K562 (cell line): ENCODE results near the gene TDRD9. TPM values are rescaled to one million over a fixed set of nuclear protein-coding genes. Genes with fewer than 3 reads are reported as not detected.
A peak's percentile ranks its signal among the peaks of the same experiment; 100 is the strongest.

Source experiments
- ATAC-seq: fragments of 200-7000 bp; cut with Tn5 transposase; 3 replicates; pipeline ENCODE4 v1.9.1; 2020; ENCODE audit warnings: moderate library complexity
- BruUV-seq: library from RNA; stranded (reverse); fragments of 400-500 nt; replicated peaks from 2 replicates; lab custom pipeline; 2021; lab: Mats Ljungman, UMichigan
- CTCF ChIA-PET: fragments of 300-600 bp; formaldehyde crosslinking; extraction: SDS; loops from one replicate; lab custom pipeline; 2021; ENCODE audit warnings: low intra/inter-chr PET ratio; lab: Yijun Ruan, JAX
- POLR2A ChIA-PET: fragments of 300-600, 350-650 bp; sonication (Branson Sonifier 250); formaldehyde crosslinking; extraction: SDS; loops from one replicate; lab custom pipeline; 2021; ENCODE audit warnings: antibody characterized with exemption, inconsistent platforms; lab: Yijun Ruan, JAX
- DNase-seq, 4 experiments: peaks; one replicate each; pipeline versions ENCODE4 v3.0.0 to v3.0.0-alpha.2; 2011 to 2018; ENCODE audit warnings: low spot score in 3 of 4, mixed read lengths in 3 of 4; ENCODE audit errors: extremely low read depth in 1 of 4
- FAIRE-seq: peaks from 2 replicates; lab custom pipeline; 2011; peaks lifted over from hg19 to GRCh38; lab: Jason Lieb, UNC
- H2AFZ ChIP-seq: 2 replicates; pipeline ENCODE4 v1.6.0; 2011; ENCODE audit warnings: low read depth, low read length, control low read depth, inconsistent platforms
- H3K27ac ChIP-seq: fragments of 200-600 bp; 3 replicates; pipeline ENCODE4 v1.8.0; 2011; ENCODE audit warnings: low read depth, mild to moderate bottlenecking, control low read depth, inconsistent platforms, low read length, moderate library complexity, mixed read lengths; ENCODE audit errors: extremely low read depth
- H3K27me3 ChIP-seq, 2 experiments: fragments of 300-600 bp in 1 of 2; 2 replicates in 1 of 2; 3 replicates in 1 of 2; pipeline versions ENCODE4 v1.6.0 to v1.8.0; 2011; ENCODE audit warnings: inconsistent platforms in 2 of 2, low read length in 2 of 2, mild to moderate bottlenecking in 1 of 2, mixed read lengths in 1 of 2, moderate library complexity in 1 of 2; ENCODE audit not compliant: control insufficient read depth in 2 of 2, insufficient read depth in 2 of 2
- H3K36me3 ChIP-seq: fragments of 300-600 bp; 3 replicates; pipeline ENCODE4 v1.8.0; 2011; ENCODE audit warnings: mild to moderate bottlenecking, low read length, inconsistent platforms; ENCODE audit not compliant: control insufficient read depth, insufficient read depth
- H3K4me1 ChIP-seq, 2 experiments: fragments of 200-600 bp in 1 of 2; replicated peaks in 1 of 2; 2 replicates in 1 of 2; 3 replicates in 1 of 2; pipeline versions ENCODE4 v1.5.1 to v1.8.0; 2011; ENCODE audit warnings: inconsistent platforms in 2 of 2, low read length in 2 of 2, mild to moderate bottlenecking in 1 of 2, mixed read lengths in 1 of 2, moderate library complexity in 1 of 2; ENCODE audit not compliant: control insufficient read depth in 2 of 2, insufficient read depth in 2 of 2
- H3K4me2 ChIP-seq: 2 replicates; pipeline ENCODE4 v1.6.1; 2011; ENCODE audit warnings: low read length, control low read depth, inconsistent platforms, mixed read lengths; ENCODE audit not compliant: insufficient read depth
- H3K4me3 ChIP-seq: fragments of 200-600 bp; sonication (generic), shearing (Covaris generic); 2 replicates; pipeline ENCODE4 v1.5.1; 2016; ENCODE audit warnings: control low read depth, inconsistent platforms
- H3K79me2 ChIP-seq: fragments of 200-600 bp; 3 replicates; pipeline ENCODE4 v1.8.0; 2011; ENCODE audit warnings: low read length, inconsistent platforms; ENCODE audit not compliant: control insufficient read depth, insufficient read depth
- H3K9ac ChIP-seq, 2 experiments: 2 replicates each; pipeline versions ENCODE4 v1.6.0 to v1.6.1; 2011; ENCODE audit warnings: low read depth in 2 of 2, low read length in 2 of 2, control low read depth in 1 of 2, inconsistent platforms in 1 of 2, mild to moderate bottlenecking in 1 of 2, mixed read lengths in 1 of 2; ENCODE audit not compliant: insufficient read depth in 1 of 2
- H3K9me1 ChIP-seq: one replicate; pipeline ENCODE4 v1.6.0; 2011; ENCODE audit warnings: inconsistent platforms, mild to moderate bottlenecking, low read length, moderate library complexity; ENCODE audit not compliant: control insufficient read depth, insufficient read depth
- H3K9me3 ChIP-seq: replicated peaks from 2 replicates; pipeline ENCODE4 v1.5.1; 2011; ENCODE audit warnings: low read depth, low read length, inconsistent platforms; ENCODE audit not compliant: control insufficient read depth, insufficient read depth
- H4K20me1 ChIP-seq: replicated peaks from 2 replicates; pipeline ENCODE4 v1.6.1; 2011; ENCODE audit warnings: low read length, inconsistent platforms, mixed read lengths; ENCODE audit not compliant: control insufficient read depth, insufficient read depth
- CBFA2T3 ChIP-seq: fragments of 450-650 bp; IDR thresholded peaks from 2 replicates; pipeline ENCODE4 v1.6.1; 2017
- RBBP5 ChIP-seq: fragments of 200-600 bp; sonication (generic); IDR thresholded peaks from 2 replicates; pipeline ENCODE4 v1.6.1; 2012; ENCODE audit warnings: borderline replicate concordance, mild to moderate bottlenecking, low read length, control low read depth, inconsistent platforms; ENCODE audit not compliant: insufficient read depth, poor library complexity, severe bottlenecking
- ZFP36 ChIP-seq: fragments of 150-350 bp; IDR thresholded peaks from 2 replicates; pipeline ENCODE4 v1.6.1; 2018; ENCODE audit warnings: low read length, low read depth; ENCODE audit not compliant: partially characterized antibody
- WGBS: fragments of 100-300 bp; shearing (Covaris generic); methylation state at CpG from one replicate; pipeline ENCODE4 v1.1.6; 2016; ENCODE audit warnings: low coverage, mixed read lengths; ENCODE audit not compliant: insufficient coverage; ENCODE audit errors: missing lambda C conversion rate; 5-methylcytosine and 5-hydroxymethylcytosine counted together
- in situ Hi-C: fragments of 300-500 bp; cut with MboI; formaldehyde crosslinking; loops from 4 replicates; pipeline ENCODE4 v1.15.0; 2018; ENCODE audit warnings: inconsistent platforms, mixed read lengths
- intact Hi-C: fragments of 100-400 bp; cut with micrococcal nuclease; formaldehyde crosslinking; loops from 2 replicates; pipeline ENCODE4 v1.14.2; 2022
- polyA plus RNA-seq, 8 experiments: library from polyadenylated mRNA; depleted of rRNA in 4 of 8; stranded (reverse) in 5 of 8; unstranded in 3 of 8; fragments of >200 nt; fragmentation: Nextera tagmentation in 2 of 8; fragmentation: Illumina TruSeq in 1 of 8; extraction: Ambion mirVana in 2 of 8; extraction: Trizol in 1 of 8; gene quantifications; 2 replicates each; pipeline versions ENCODE4 v1.2.1 to v1.2.3, GENCODE V29; 2011 to 2014; ENCODE audit warnings: inconsistent platforms in 1 of 8, missing spikeins in 1 of 8
- total RNA-seq, 7 experiments: library from RNA; depleted of rRNA in 6 of 7; stranded (reverse); fragments of >200 nt in 6 of 7; fragmentation: Illumina TruSeq in 2 of 7; extraction: Trizol in 2 of 7; gene quantifications; 2 replicates each; pipeline versions ENCODE4 v1.2.1 to v1.2.3, GENCODE V29; 2011 to 2021; ENCODE audit warnings: low replicate concordance in 1 of 7

The TDRD9 gene
- total and polyA plus RNA-seq, 9 of the 15 experiments (the other 6 are each of a cell fraction or from before 2014, with no cell fraction given): 0.04 to 0.14 (median 0.04) TPM; not detected in 5

- Histone ChIP-seq H3K4me3 (no peak overlapping the region), H2AFZ (no peak overlapping the region), H3K27me3 (peaks cover 0 to 21% of the 10 kb centered on the region in 2 experiments; a peak in 2 of 5 replicates), H3K4me1 (peaks cover 0 to 27% of the 10 kb centered on the region in 2 experiments; a peak in 2 of 5 replicates), H3K9me3 (no peaks in the 10 kb centered on the region), H3K9me1 (no peaks in the 10 kb centered on the region)
- WGBS: 4% methylated on average over 5 of the region's 23 CpGs
- BruUV-seq: no TSS peak
- DNase-seq: no peak
- POLR2A ChIA-PET: interaction anchor here (0.5 to 0.7 kb wide), 3 partner anchors 41 to 82 kb away, joined by 3 read pairs; no protein-coding TSS in a partner anchor
- intact Hi-C loops: loop anchor here (5.0 kb wide), 1 partner anchor 470 kb away; no protein-coding TSS in a partner anchor
- TF ChIP-seq CBFA2T3: no peak
- no peak for TF ChIP-seq RBBP5
- TF ChIP-seq ZFP36: peak; percentile 84
- TF ChIP-seq, all 486 proteins: peak for 1
- FAIRE-seq (no peak), ATAC-seq (no peak)
- no peak overlapping the region for H3K4me2 ChIP-seq
- H3K27ac ChIP-seq: no peak overlapping the region
- no peak overlapping the region for H3K9ac ChIP-seq
- H3K36me3 ChIP-seq: no peaks in the 10 kb centered on the region
- H3K79me2 ChIP-seq: no peaks in the 10 kb centered on the region
- in situ Hi-C loops: no loop called here
- CTCF ChIA-PET: no interaction called here
- no peaks in the 10 kb centered on the region for H4K20me1 ChIP-seq
Observed at GRCh38 chr14:104091927-104092771, 163.9 kb downstream of the TDRD9 start.
